HG02642 (cell line): ENCODE measurements around the gene TBC1D22A.
"Not testable (repeated sequence)": the region's sequence is repeated elsewhere in the genome, so short reads cannot be mapped to it uniquely, and the experiment has no call there.

Experiments used
- ATAC-seq: cut with Tn5 transposase; IDR thresholded peaks from one replicate; pipeline ENCODE4 v1.9.1; 2021; ENCODE audit warnings: mild to moderate bottlenecking; ENCODE audit not compliant: unreplicated experiment, poor library complexity

The TBC1D22A gene

GRCh38 chr22:47165338-47166032, 403.0 kb downstream of the TBC1D22A start:
- ATAC-seq = no peak

- no peak for ATAC-seq
These were observed 403.6 kb downstream of the TBC1D22A start for GRCh38 chr22:47166033-47166404.

- ATAC-seq = no peak
These were observed 404.1 kb downstream of the TBC1D22A start for GRCh38 chr22:47166446-47167016.

- ATAC-seq = no peak
These were observed 404.6 kb downstream of the TBC1D22A start for GRCh38 chr22:47167056-47167455.

- not testable (repeated sequence) for ATAC-seq
These were observed 405.5 kb downstream of the TBC1D22A start for GRCh38 chr22:47167921-47168320.

GRCh38 chr22:47168441-47168840, 406.0 kb downstream of the TBC1D22A start:
- ATAC-seq = no peak

GRCh38 chr22:47168900-47169800, 406.7 kb downstream of the TBC1D22A start:
- no peak for ATAC-seq

- ATAC-seq = no peak
These were observed 407.3 kb downstream of the TBC1D22A start for GRCh38 chr22:47169801-47170140.

GRCh38 chr22:47170511-47171440, 408.3 kb downstream of the TBC1D22A start:
- not testable (repeated sequence) for ATAC-seq

- no peak for ATAC-seq
These were observed 409.2 kb downstream of the TBC1D22A start for GRCh38 chr22:47171441-47172221.

GRCh38 chr22:47172771-47173534, 410.5 kb downstream of the TBC1D22A start:
- ATAC-seq = no peak

GRCh38 chr22:47173535-47174021, 411.1 kb downstream of the TBC1D22A start:
- no peak for ATAC-seq

- ATAC-seq = no peak
These were observed 411.6 kb downstream of the TBC1D22A start for GRCh38 chr22:47174096-47174495.

GRCh38 chr22:47174671-47175112, 412.2 kb downstream of the TBC1D22A start:
- ATAC-seq = no peak

- no peak for ATAC-seq
These were observed 412.9 kb downstream of the TBC1D22A start for GRCh38 chr22:47175151-47176025.

- no peak for ATAC-seq
These were observed 413.6 kb downstream of the TBC1D22A start for GRCh38 chr22:47176026-47176389.

GRCh38 chr22:47176573-47177333, 414.3 kb downstream of the TBC1D22A start:
- no peak for ATAC-seq
